HG03108 (cell line): ENCODE measurements around the gene MVP.

Source experiments
- ATAC-seq: cut with Tn5 transposase; IDR thresholded peaks from one replicate; pipeline ENCODE4 v1.9.1; 2021; ENCODE audit warnings: moderate library complexity; ENCODE audit not compliant: unreplicated experiment

MVP gene

DNA sequence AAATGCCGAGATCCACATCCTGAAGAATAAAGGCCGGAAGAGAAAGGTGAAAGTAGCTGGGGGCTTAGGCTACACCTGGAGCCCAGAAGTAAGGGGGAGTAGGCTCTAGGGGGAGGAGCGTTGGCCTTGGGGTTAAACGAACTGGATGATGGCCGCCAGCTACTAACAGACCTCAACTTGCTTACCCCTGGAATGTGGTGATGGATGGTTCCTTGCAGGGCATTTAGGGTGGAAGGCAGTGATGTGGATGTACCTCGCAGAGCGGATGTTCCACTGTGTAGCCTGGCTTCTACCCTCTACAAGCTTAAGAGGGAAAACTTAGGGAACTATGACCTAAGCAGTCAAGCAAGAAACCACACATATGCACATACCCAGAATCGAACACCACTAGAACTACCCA, 16.2 kb upstream of the MVP start:
- ATAC-seq = no peak

DNA sequence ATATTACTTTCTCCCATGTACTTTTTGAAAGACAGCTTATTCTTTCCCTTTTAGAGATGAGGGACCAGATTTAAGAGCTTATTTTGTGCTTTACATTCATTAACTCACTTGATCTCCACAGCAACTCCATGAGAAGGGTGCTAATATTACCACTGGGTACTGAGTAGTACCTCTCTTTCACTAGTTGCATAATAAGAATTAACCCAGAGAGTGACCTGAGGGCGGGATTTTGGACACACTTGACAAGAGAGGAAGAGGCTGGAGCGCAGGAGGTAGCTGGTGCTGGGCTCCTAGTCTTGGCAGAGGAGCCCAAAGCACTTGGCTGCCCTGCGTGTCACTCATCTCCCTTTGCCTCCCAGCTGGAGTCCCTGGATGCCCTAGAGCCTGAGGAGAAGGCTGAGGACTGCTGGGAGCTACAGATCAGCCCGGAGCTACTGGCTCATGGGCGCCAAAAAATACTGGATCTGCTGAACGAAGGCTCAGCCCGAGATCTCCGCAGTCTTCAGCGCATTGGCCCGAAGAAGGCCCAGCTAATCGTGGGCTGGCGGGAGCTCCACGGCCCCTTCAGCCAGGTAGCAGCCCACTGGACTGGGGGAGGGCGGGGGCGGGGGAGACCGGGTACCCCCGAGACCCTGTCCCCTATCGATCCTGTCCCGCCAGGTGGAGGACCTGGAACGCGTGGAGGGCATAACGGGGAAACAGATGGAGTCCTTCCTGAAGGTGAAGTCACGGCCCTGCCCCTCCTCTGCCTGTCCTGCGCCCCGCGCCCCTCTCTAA, 15.6 kb upstream of the MVP start:
- peak; percentile 3 for ATAC-seq

DNA sequence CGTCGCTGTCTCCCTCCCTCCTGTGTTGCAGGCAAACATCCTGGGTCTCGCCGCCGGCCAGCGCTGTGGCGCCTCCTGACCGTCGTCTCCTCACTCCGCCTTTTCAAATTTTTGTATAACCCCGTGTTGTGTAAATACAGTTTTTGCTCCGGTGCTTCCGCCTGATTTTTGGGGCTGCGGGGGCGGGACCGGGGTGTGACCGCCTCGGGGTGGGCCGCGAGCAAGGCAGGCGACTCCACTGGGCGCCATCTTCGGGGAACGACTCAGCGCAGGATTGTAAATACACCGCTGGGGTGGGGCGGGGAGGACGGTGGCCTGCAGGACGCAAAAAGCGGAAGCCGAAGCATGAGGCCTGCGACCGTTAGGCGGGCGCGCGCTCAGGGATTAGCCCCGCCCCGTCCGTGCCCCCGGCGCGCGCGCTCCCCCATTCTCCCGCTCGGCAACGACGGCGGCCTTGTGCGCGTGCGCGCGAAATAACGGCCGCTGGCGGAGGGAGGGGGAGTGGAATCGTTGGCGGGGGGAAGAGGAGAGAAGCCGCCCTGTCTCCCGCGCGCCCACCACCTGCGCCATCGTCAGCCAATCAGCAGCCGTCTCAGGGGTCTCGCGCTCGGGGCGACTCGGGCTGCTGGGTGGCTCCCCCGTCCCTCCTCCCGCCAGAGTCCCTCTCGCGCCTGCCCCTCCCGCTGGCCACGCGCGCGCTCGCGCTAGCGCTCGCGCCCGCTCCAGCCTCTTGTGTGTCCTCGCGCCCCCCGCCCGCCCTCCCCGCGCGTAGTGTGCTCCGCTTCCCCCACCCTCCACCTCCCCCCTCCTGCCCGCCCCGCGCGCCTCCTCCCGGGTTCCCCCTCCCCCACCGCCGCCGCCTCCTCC, 14.8 kb upstream of the MVP start:
- ATAC-seq = peak; percentile 44

GRCh38 chr16:29806099-29806579, 14.1 kb upstream of the MVP start, which contains the start of gene MAZ:
TSS of gene MAZ (plus strand) at chr16:29806529. CDS start at chr16:29806702, 173 bp downstream.
- ATAC-seq = no peak

GRCh38 chr16:29806641-29807425, 13.4 kb upstream of the MVP start:
- ATAC-seq = no peak

GRCh38 chr16:29807426-29808218, 12.6 kb upstream of the MVP start:
- ATAC-seq = no peak

- no peak for ATAC-seq
Measured at GRCh38 chr16:29808219-29808900, 11.9 kb upstream of the MVP start.

DNA sequence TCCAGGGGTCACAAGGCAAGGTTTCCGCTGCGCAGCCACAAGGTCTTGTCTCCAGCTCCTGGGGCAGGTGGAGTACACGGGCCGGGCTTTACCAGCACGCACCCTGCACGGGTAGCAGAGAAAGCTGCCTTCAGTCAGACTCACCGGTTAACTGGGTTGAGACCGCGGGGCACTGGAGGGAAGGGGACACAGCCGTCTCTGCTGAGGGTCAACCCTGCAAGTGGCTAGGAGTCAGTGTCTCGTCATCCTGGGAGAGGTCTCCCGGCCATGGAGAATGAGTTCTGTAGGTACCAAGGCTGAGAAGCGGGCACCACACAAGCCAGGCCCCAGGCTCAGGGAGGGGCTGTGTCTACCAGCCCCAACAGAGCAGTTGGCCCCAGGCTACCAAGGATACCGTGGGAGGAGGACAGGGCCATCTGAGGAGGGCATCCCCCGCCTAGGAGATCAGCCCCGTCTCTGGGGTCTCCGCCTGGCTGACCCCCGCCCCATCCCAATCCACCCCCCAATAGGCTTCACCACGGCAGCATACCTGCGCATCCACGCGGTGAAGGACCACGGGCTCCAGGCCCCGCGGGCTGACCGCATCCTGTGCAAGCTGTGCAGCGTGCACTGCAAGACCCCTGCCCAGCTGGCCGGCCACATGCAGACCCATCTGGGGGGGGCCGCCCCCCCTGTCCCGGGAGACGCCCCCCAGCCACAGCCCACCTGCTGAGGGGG, 11.1 kb upstream of the MVP start:
- ATAC-seq = no peak

DNA sequence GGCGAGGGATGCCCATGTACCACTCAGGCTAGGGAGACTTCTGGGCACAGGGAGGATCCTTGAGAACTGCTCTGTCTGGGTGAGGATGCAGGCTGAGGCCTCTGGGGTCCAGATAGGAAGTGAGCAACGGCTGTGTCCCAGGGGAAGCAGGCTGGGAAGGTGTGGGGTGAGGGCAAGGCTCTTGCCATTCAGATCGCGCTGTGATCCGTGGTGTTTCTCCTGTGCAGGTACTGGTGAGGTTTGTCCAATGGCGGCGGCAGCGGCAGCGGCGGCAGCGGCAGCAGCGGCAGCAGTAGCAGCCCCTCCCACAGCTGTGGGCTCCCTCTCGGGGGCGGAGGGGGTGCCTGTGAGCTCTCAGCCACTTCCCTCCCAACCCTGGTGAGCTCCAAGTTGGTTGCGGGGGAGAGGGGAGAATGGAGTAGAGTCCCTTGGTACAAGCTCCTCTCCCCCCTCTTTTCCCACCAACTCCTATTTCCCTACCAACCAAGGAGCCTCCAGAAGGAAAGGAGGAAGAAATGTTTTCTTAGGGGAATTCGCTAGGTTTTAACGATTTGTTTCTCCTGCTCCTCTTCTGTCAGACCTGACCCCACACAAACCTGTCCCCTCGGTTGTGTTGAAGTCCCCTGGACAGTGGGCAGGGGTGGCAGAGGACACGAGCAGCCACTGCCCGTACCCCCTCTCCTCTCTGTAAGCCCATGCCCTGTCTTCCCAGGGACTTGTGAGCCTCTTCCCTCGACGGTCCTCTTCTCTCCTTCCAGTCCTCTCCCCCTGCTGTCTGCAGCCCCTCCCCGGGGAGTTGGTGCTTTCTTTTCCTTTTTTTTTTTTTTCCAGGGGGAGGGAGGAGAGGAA, 10.2 kb upstream of the MVP start:
- ATAC-seq = no peak

- no peak for ATAC-seq
Measured at GRCh38 chr16:29810699-29811169, 9.5 kb upstream of the MVP start.

GRCh38 chr16:29811170-29811895, 8.9 kb upstream of the MVP start:
- ATAC-seq = peak; percentile 39

DNA sequence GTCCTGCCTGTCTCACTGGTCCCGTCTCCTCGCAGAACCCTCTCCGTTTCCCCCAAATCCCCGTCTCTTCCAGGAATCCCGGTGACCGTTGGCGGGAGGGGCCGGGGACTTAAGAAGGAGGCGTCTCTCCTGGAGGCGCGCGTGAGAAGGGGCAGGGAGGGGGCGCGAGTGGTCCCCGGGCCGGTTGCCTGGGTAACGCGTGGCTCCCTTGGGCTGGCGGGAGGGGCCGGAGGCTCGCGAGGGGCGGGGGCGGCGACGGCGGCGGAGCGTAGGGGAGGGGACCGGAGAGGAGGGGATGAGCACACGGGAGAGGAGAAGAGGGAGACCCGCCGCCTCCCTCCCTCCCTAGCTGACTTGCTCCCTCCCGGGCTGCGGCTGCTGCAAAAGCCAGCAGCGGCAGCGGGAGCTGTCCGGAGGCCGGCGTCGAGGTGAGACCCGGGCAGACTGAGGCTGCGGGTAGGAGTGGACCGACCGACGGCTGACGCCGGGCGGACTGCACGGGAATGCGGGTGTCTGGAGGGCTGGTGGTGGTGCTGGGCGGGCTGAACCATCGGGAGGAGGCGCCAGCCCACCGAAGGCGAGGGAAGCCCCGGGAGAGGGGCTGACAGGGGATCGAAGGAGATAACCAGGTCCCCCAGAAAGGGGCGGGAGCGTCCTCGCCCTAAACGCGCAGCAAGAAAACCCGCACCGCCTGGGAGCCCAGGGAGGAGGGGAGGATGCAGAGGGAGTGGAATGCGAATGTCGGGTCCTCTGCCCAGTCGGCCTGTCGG, 8.2 kb upstream of the MVP start, which contains the start of gene PRRT2:
TSS of gene PRRT2 (plus strand) at position 298 of the 770 bp plus-strand sequence. CDS start 862 bp downstream, outside the sequence.
- no peak for ATAC-seq

DNA sequence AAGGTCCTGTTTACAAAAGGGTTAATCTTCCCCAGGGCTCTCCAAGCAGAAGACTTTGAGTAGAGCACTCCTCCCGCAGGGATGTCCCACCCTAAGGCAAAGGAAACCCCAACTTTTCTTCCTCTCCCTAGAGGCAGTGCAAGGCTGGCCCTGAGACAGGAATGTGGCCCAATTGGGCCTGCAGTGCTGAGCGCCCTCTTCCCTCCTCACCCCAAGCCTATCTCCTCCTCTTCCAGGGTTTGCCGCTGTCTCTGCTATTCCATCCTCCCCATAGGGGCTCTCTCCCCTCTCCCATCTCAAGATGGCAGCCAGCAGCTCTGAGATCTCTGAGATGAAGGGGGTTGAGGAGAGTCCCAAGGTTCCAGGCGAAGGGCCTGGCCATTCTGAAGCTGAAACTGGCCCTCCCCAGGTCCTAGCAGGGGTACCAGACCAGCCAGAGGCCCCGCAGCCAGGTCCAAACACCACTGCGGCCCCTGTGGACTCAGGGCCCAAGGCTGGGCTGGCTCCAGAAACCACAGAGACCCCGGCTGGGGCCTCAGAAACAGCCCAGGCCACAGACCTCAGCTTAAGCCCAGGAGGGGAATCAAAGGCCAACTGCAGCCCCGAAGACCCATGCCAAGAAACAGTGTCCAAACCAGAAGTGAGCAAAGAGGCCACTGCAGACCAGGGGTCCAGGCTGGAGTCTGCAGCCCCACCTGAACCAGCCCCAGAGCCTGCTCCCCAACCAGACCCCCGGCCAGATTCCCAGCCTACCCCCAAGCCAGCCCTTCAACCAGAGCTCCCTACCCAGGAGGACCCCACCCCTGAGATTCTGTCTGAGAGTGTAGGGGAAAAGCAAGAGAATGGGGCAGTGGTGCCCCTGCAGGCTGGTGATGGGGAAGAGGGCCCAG, 7.3 kb upstream of the MVP start:
- ATAC-seq = no peak

GRCh38 chr16:29813644-29814562, 6.4 kb upstream of the MVP start:
- ATAC-seq = no peak
